Prostate gland (tissue), 2 donors: ENCODE measurements around the gene VAC14.

Source experiments
- POLR2A ChIP-seq: fragments of 450-650 bp; IDR thresholded peaks from one replicate; pipeline ENCODE4 v1.6.1; 2016; ENCODE audit warnings: antibody characterized with exemption, mild to moderate bottlenecking
- TF ChIP-seq, protein P1 (sequence below), 4 experiments: fragments of 200-600 bp in 2 of 4; fragments of 450-650 bp in 2 of 4; sonication (generic) in 2 of 4; IDR thresholded peaks; 1 replicate in 3 of 4; 2 replicates in 1 of 4; pipeline ENCODE4 v1.5.1; 2016 to 2019; ENCODE audit warnings: antibody characterized with exemption in 4 of 4, mild to moderate bottlenecking in 2 of 4, moderate library complexity in 2 of 4

DNA sequence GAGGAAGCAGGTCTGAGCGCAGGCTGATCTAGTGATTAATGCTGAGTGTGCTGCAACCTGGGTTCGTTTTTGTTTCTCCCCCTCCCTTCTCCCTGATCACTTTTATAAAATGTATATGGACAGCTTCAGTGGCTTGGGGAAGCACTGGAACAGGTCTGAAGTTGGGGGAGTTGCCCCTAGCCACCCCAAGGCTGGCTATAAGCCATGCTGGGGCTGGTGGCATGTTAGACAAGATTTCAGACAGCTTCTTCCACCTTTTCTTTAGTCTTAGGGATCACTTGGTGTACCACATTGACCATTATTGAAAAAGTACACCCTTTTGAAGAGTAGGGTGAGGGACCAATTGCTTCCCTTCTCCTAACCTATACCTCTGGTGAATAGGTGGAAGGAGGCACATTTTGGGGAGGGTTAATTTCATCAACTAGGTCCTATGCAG is 3.8 kb upstream of the VAC14 start:
- TF ChIP-seq, protein P1, sequence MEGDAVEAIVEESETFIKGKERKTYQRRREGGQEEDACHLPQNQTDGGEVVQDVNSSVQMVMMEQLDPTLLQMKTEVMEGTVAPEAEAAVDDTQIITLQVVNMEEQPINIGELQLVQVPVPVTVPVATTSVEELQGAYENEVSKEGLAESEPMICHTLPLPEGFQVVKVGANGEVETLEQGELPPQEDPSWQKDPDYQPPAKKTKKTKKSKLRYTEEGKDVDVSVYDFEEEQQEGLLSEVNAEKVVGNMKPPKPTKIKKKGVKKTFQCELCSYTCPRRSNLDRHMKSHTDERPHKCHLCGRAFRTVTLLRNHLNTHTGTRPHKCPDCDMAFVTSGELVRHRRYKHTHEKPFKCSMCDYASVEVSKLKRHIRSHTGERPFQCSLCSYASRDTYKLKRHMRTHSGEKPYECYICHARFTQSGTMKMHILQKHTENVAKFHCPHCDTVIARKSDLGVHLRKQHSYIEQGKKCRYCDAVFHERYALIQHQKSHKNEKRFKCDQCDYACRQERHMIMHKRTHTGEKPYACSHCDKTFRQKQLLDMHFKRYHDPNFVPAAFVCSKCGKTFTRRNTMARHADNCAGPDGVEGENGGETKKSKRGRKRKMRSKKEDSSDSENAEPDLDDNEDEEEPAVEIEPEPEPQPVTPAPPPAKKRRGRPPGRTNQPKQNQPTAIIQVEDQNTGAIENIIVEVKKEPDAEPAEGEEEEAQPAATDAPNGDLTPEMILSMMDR (IDR thresholded peaks at IDR 0.05): no peak
- no peak for TF ChIP-seq POLR2A
